GM23338 (cell line): ENCODE measurements around the gene FAM13B. TPM values are rescaled to one million over a fixed set of nuclear protein-coding genes. Genes with fewer than 3 reads are reported as not detected.

ENCODE experiments used
- ATAC-seq: fragments of 200-7000 bp; cut with Tn5 transposase; 3 replicates; pipeline ENCODE4 v1.9.1; 2020
- DNase-seq: peaks from one replicate; pipeline ENCODE4 v3.0.0-alpha.2; 2015; ENCODE audit warnings: low spot score
- H2AFZ ChIP-seq: fragments of 200-600 bp; sonication (generic); 2 replicates; pipeline ENCODE4 v1.8.0; 2016; ENCODE audit warnings: antibody characterized with exemption, mild to moderate bottlenecking, moderate library complexity
- H3F3A ChIP-seq: fragments of 200-600 bp; sonication (generic); replicated peaks from 2 replicates; pipeline ENCODE4 v1.8.0; 2017; ENCODE audit warnings: antibody characterized with exemption, mixed run types, low read depth
- H3K27ac ChIP-seq: fragments of 200-600 bp; sonication (generic); 2 replicates; pipeline ENCODE4 v1.6.1; 2016; ENCODE audit warnings: low read depth
- H3K27me3 ChIP-seq: fragments of 200-600 bp; sonication (generic); 2 replicates; pipeline ENCODE4 v1.8.0; 2016; ENCODE audit warnings: mild to moderate bottlenecking, mixed run types, moderate library complexity; ENCODE audit not compliant: insufficient read depth
- H3K36me3 ChIP-seq: fragments of 200-600 bp; sonication (generic); 2 replicates; pipeline ENCODE4 v1.8.0; 2016; ENCODE audit warnings: mild to moderate bottlenecking; ENCODE audit not compliant: insufficient read depth
- H3K4me1 ChIP-seq: fragments of 200-600 bp; sonication (generic); 2 replicates; pipeline ENCODE4 v1.8.0; 2016; ENCODE audit warnings: mild to moderate bottlenecking, moderate library complexity; ENCODE audit not compliant: insufficient read depth
- H3K4me2 ChIP-seq: fragments of 200-600 bp; sonication (generic); 2 replicates; pipeline ENCODE4 v1.7.1; 2017; ENCODE audit warnings: mixed run types
- H3K4me3 ChIP-seq: fragments of 200-600 bp; sonication (generic); 2 replicates; pipeline ENCODE4 v1.6.1; 2016; ENCODE audit warnings: mixed run types
- H3K79me2 ChIP-seq: fragments of 200-600 bp; sonication (generic); replicated peaks from 2 replicates; pipeline ENCODE4 v1.8.0; 2017; ENCODE audit warnings: mild to moderate bottlenecking; ENCODE audit not compliant: insufficient read depth
- H3K9me2 ChIP-seq: fragments of 200-600 bp; sonication (generic); 2 replicates; pipeline ENCODE4 v1.8.0; 2017; ENCODE audit not compliant: insufficient read depth
- H4K20me1 ChIP-seq: fragments of 200-600 bp; sonication (generic); replicated peaks from 2 replicates; pipeline ENCODE4 v1.8.0; 2017; ENCODE audit warnings: mild to moderate bottlenecking; ENCODE audit not compliant: insufficient read depth
- H3K27ac Mint-ChIP-seq: 2 replicates; pipeline ENCODE4 v1.8.0; 2020; ENCODE audit warnings: inconsistent platforms, mild to moderate bottlenecking, moderate library complexity, mixed read lengths
- H3K27me3 Mint-ChIP-seq: 3 replicates; pipeline ENCODE4 v1.8.0; 2022; ENCODE audit warnings: low read depth, mild to moderate bottlenecking, moderate library complexity, mixed read lengths, inconsistent platforms; ENCODE audit not compliant: insufficient read depth, poor library complexity
- H3K36me3 Mint-ChIP-seq: 3 replicates; pipeline ENCODE4 v1.8.0; 2021; ENCODE audit warnings: low read depth, mild to moderate bottlenecking, inconsistent platforms, moderate library complexity, mixed read lengths
- H3K4me1 Mint-ChIP-seq: 3 replicates; pipeline ENCODE4 v1.8.0; 2020; ENCODE audit warnings: mild to moderate bottlenecking, inconsistent platforms, mixed read lengths
- H3K4me3 Mint-ChIP-seq: 3 replicates; pipeline ENCODE4 v1.8.0; 2021; ENCODE audit warnings: moderate library complexity, mild to moderate bottlenecking, inconsistent platforms, mixed read lengths
- H3K9me3 Mint-ChIP-seq: 3 replicates; pipeline ENCODE4 v1.8.0; 2020; ENCODE audit warnings: moderate library complexity, mild to moderate bottlenecking, inconsistent platforms, mixed read lengths
- CREB1 ChIP-seq: fragments of 250-450 bp; sonication (Bioruptor Pico); IDR thresholded peaks from 2 replicates; pipeline ENCODE4 v1.5.0; 2020; ENCODE audit warnings: low read depth, mild to moderate bottlenecking, moderate library complexity
- EZH2 ChIP-seq: fragments of 200-600 bp; sonication (generic); IDR thresholded peaks from one replicate; pipeline ENCODE4 v1.8.0; 2017; ENCODE audit warnings: antibody characterized with exemption, mild to moderate bottlenecking, low read depth; ENCODE audit not compliant: unreplicated experiment
- EZH2phosphoT487 ChIP-seq: fragments of 200-600 bp; sonication (generic); IDR thresholded peaks from one replicate; pipeline ENCODE4 v1.8.1; 2018; ENCODE audit warnings: antibody characterized with exemption; ENCODE audit not compliant: unreplicated experiment
- JUNB ChIP-seq: IDR thresholded peaks from one replicate; pipeline ENCODE4 v1.6.1; 2016; ENCODE audit warnings: antibody characterized with exemption; ENCODE audit not compliant: unreplicated experiment
- STAT1 ChIP-seq: IDR thresholded peaks from one replicate; pipeline ENCODE4 v1.6.1; 2016; ENCODE audit warnings: antibody characterized with exemption; ENCODE audit not compliant: unreplicated experiment
- ZNF114 ChIP-seq: fragments of 250-450 bp; sonication (Bioruptor Pico); IDR thresholded peaks from 2 replicates; pipeline ENCODE4 v1.5.0; 2020; ENCODE audit warnings: mild to moderate bottlenecking, moderate library complexity
- ZNF331 ChIP-seq: fragments of 250-450 bp; sonication (Bioruptor Pico); IDR thresholded peaks from 2 replicates; pipeline ENCODE4 v1.5.0; 2020; ENCODE audit warnings: low read depth, mild to moderate bottlenecking, moderate library complexity
- polyA plus RNA-seq: library from polyadenylated mRNA; unstranded; fragments of >200 nt; fragmentation: Nextera tagmentation; extraction: Ambion mirVana; gene quantifications from 2 replicates; pipeline ENCODE4 v1.2.1, GENCODE V29; 2016
- total RNA-seq: library from RNA; depleted of rRNA; stranded (reverse); fragments of >200 nt; shearing (Covaris generic); gene quantifications from 2 replicates; pipeline ENCODE4 v1.2.3, GENCODE V29; 2014
- TF ChIP-seq, protein P1 (sequence below): IDR thresholded peaks from one replicate; pipeline ENCODE4 v1.6.1; 2018; ENCODE audit warnings: antibody characterized with exemption; ENCODE audit not compliant: unreplicated experiment
- TF ChIP-seq, protein P2 (sequence below): IDR thresholded peaks from 2 replicates; pipeline ENCODE4 v1.6.1; 2016; ENCODE audit warnings: antibody characterized with exemption
- TF ChIP-seq, protein P3 (sequence below), 2 experiments: fragments of 200-600 bp in 1 of 2; sonication (generic) in 1 of 2; conservative IDR thresholded peaks; 2 replicates each; pipeline versions ENCODE4 v1.5.1 to v1.6.1; 2016 to 2017; ENCODE audit warnings: antibody characterized with exemption in 2 of 2, low read depth in 2 of 2, mild to moderate bottlenecking in 2 of 2, moderate library complexity in 1 of 2

The FAM13B gene
- total and polyA plus RNA-seq, 2 experiments from 2014 or later, result 12.9 to 30.2 TPM

DNA sequence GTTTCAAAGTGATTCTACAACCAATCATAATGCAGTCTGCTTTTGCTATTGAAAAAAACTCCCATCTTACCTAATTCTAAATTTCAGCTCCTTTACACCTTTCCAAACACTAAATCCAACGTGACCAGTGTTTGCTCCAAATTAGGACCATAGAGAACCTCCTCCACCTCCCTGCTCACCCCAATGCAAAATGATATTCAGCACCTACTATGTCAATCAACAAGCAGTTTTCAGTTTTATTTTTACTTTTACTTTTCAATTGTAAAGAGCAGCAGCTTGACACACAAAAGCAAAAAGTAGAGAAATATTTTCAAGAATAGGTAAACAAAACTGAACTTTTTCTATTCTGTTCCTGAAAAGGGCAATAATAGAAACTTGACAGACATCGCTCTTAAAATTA lies 3.4 kb downstream of the FAM13B start (continued):
- TF ChIP-seq, protein P1, sequence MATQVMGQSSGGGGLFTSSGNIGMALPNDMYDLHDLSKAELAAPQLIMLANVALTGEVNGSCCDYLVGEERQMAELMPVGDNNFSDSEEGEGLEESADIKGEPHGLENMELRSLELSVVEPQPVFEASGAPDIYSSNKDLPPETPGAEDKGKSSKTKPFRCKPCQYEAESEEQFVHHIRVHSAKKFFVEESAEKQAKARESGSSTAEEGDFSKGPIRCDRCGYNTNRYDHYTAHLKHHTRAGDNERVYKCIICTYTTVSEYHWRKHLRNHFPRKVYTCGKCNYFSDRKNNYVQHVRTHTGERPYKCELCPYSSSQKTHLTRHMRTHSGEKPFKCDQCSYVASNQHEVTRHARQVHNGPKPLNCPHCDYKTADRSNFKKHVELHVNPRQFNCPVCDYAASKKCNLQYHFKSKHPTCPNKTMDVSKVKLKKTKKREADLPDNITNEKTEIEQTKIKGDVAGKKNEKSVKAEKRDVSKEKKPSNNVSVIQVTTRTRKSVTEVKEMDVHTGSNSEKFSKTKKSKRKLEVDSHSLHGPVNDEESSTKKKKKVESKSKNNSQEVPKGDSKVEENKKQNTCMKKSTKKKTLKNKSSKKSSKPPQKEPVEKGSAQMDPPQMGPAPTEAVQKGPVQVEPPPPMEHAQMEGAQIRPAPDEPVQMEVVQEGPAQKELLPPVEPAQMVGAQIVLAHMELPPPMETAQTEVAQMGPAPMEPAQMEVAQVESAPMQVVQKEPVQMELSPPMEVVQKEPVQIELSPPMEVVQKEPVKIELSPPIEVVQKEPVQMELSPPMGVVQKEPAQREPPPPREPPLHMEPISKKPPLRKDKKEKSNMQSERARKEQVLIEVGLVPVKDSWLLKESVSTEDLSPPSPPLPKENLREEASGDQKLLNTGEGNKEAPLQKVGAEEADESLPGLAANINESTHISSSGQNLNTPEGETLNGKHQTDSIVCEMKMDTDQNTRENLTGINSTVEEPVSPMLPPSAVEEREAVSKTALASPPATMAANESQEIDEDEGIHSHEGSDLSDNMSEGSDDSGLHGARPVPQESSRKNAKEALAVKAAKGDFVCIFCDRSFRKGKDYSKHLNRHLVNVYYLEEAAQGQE, result no peak
- TF ChIP-seq EZH2, result no peak
- no peak for TF ChIP-seq CREB1 (CRISPR knock-in tag)
- no peak for TF ChIP-seq JUNB
- no peak for TF ChIP-seq ZNF331 (CRISPR knock-in tag)
- TF ChIP-seq EZH2phosphoT487, result no peak

DNA sequence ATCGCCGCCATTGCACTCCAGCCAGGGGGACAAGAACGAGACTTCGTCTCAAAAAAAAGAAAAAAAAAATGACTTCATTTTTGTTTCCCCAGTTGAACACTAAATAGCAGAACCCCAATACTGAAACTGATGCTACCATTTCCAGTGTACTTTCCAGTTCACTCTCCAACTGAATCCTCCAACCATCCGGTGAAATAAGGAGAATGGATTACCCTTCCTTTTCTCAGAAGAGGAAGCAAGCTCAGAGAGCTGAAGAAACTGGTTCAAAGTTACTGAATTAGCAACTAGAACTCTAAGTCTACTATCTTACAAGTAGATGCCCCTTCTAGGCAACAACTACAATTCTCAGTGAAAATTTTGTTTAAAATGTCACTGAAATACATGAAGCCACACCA lies 3.9 kb downstream of the FAM13B start:
- peaks cover 8% of the 10 kb centered on the region; the same call in 2 of the 3 replicates for H3K36me3 Mint-ChIP-seq
- Histone ChIP-seq H3K9me2 (no peaks in the 10 kb centered on the region), H4K20me1 (peaks cover 72% of the 10 kb centered on the region), H3K36me3 (peaks cover 3% of the 10 kb centered on the region; the same call in 1 of the 2 replicates), H3K4me3 (no peak overlapping the region), H3K27me3 (no peaks in the 10 kb centered on the region), H3K4me2 (no peak overlapping the region; the same call in 1 of the 2 replicates), H2AFZ (no peak overlapping the region), H3K27ac (peak overlapping the region; percentile 22; the same call in 1 of the 2 replicates), H3F3A (no peaks in the 10 kb centered on the region; the same call in none of the 2 replicates), H3K4me1 (peaks cover 18% of the 10 kb centered on the region), H3K79me2 (peaks cover 83% of the 10 kb centered on the region)
- H3K9me3 Mint-ChIP-seq, result no peaks in the 10 kb centered on the region; the same call in 2 of the 3 replicates
- no peak overlapping the region for H3K27ac Mint-ChIP-seq
- DNase-seq, result no peak
- H3K27me3 Mint-ChIP-seq, result peaks cover 15% of the 10 kb centered on the region
- H3K4me1 Mint-ChIP-seq, result peaks cover 43% of the 10 kb centered on the region
- no peak for ATAC-seq
- H3K4me3 Mint-ChIP-seq, result no peak overlapping the region
- no peak for TF ChIP-seq STAT1
- TF ChIP-seq JUNB, result no peak
- TF ChIP-seq EZH2, result no peak
- no peak for TF ChIP-seq ZNF331 (CRISPR knock-in tag)
- TF ChIP-seq, protein P2, sequence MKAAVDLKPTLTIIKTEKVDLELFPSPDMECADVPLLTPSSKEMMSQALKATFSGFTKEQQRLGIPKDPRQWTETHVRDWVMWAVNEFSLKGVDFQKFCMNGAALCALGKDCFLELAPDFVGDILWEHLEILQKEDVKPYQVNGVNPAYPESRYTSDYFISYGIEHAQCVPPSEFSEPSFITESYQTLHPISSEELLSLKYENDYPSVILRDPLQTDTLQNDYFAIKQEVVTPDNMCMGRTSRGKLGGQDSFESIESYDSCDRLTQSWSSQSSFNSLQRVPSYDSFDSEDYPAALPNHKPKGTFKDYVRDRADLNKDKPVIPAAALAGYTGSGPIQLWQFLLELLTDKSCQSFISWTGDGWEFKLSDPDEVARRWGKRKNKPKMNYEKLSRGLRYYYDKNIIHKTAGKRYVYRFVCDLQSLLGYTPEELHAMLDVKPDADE, result no peak
- TF ChIP-seq, protein P3, sequence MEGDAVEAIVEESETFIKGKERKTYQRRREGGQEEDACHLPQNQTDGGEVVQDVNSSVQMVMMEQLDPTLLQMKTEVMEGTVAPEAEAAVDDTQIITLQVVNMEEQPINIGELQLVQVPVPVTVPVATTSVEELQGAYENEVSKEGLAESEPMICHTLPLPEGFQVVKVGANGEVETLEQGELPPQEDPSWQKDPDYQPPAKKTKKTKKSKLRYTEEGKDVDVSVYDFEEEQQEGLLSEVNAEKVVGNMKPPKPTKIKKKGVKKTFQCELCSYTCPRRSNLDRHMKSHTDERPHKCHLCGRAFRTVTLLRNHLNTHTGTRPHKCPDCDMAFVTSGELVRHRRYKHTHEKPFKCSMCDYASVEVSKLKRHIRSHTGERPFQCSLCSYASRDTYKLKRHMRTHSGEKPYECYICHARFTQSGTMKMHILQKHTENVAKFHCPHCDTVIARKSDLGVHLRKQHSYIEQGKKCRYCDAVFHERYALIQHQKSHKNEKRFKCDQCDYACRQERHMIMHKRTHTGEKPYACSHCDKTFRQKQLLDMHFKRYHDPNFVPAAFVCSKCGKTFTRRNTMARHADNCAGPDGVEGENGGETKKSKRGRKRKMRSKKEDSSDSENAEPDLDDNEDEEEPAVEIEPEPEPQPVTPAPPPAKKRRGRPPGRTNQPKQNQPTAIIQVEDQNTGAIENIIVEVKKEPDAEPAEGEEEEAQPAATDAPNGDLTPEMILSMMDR (conservative IDR thresholded peaks at IDR 0.05; ENCODE audit: low read depth in 2 of 2), result no peak
- TF ChIP-seq, protein P1, result no peak
- TF ChIP-seq ZNF114, result no peak
